Esophagus muscularis mucosa (tissue), 3 donors: ENCODE data around the gene KYNU.

Source experiments
- CTCF ChIP-seq, 3 experiments: fragments of 200-600 bp in 2 of 3; fragments of 450-650 bp in 1 of 3; sonication (generic) in 2 of 3; IDR thresholded peaks; one replicate each; pipeline ENCODE4 v1.5.1; 2017 to 2019; ENCODE audit warnings: antibody characterized with exemption in 3 of 3, mild to moderate bottlenecking in 2 of 3, moderate library complexity in 1 of 3
- EP300 ChIP-seq: sonication (generic); formaldehyde crosslinking; IDR thresholded peaks from one replicate; pipeline ENCODE4 v1.6.1; 2017; ENCODE audit warnings: antibody characterized with exemption

DNA sequence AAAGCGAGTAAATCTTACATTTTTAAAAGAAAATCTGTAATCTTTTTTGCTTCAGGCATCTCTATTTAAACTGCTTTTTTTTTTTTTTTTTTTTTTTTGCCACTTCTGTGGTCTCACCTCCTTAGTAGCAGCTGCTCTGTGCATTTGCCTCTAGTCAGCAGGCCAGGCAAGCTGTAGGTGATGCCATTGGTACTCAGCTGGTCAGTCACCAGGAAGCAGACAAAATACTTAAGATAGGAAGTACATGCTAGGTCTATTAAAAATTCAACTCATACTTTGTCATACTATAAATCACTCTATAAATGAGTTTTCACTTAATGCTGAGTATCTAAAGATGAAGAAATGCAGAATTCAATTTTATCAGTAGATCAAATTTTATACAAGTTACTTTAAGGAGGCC lies 83.7 kb downstream of the KYNU start:
- TF ChIP-seq CTCF (IDR thresholded peaks at IDR 0.05) (no peak), EP300 (no peak)
